Fibroblast of gingiva (primary cell): ENCODE measurements around the gene ISOC1.

Experiments used
- DNase-seq: peaks from one replicate; pipeline ENCODE4 v3.0.0-alpha.2; 2011; ENCODE audit warnings: low read depth

The ISOC1 gene

GRCh38 chr5:129094087-129094923 lies at the start of gene ISOC1:
Gene ISOC1 (plus strand): TSS chr5:129094749. CDS start chr5:129094767, 18 bp downstream.
- peak; percentile 87 for DNase-seq

- no peak for DNase-seq
Observed at GRCh38 chr5:129046151-129046550, 48.4 kb upstream of the ISOC1 start.

- DNase-seq: no peak
Observed at GRCh38 chr5:129048509-129048908, 46.0 kb upstream of the ISOC1 start.

GRCh38 chr5:129049126-129049799 lies 45.3 kb upstream of the ISOC1 start:
- DNase-seq: no peak

GRCh38 chr5:129051283-129051682 lies 43.3 kb upstream of the ISOC1 start:
- no peak for DNase-seq

GRCh38 chr5:129053438-129053837 lies 41.1 kb upstream of the ISOC1 start:
- no peak for DNase-seq

- DNase-seq: no peak
Observed at GRCh38 chr5:129057329-129057728, 37.2 kb upstream of the ISOC1 start.

DNA sequence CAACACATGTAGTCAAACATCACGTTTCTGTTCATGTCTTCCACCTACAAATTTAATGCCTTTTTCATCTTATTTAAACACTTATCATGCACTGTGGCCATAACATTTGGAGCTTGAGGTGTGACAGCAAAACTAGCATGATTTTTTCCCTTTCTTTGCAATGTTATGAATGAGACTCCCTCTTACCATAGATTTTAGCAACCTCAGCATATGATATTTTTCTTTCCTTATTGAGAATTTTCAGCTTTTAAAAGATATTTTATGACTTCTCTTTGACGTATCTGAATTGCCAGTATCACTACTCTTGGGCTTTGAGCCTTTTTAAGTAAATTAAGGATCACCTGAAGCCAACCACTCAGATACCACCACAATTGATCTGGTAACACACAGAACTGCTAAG lies 32.7 kb upstream of the ISOC1 start:
- DNase-seq: no peak

GRCh38 chr5:129063483-129064113 lies 31.0 kb upstream of the ISOC1 start:
- DNase-seq: peak; percentile 49

- DNase-seq: no peak
Observed at GRCh38 chr5:129065721-129066120, 28.8 kb upstream of the ISOC1 start.

- DNase-seq: no peak
Observed at GRCh38 chr5:129067745-129068144, 26.8 kb upstream of the ISOC1 start.

DNA sequence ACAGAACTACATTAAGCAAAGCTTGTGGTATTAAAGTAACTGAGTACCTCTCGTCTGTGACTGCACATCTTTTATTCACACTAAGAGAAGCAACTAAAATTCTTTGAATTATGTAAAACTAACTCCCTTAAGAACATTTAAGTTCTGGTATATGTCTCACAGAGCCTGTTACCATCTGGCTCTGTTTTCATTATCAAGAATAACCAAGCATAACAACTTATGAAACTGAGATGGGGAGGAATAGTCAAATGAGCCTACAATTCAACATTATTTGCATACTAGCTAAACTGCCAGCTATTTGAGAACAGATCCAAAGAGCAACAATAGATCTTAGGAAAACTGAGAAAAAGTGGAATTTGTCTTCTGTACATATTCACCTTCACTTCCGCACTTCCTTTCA lies 25.3 kb upstream of the ISOC1 start:
- no peak for DNase-seq

DNA sequence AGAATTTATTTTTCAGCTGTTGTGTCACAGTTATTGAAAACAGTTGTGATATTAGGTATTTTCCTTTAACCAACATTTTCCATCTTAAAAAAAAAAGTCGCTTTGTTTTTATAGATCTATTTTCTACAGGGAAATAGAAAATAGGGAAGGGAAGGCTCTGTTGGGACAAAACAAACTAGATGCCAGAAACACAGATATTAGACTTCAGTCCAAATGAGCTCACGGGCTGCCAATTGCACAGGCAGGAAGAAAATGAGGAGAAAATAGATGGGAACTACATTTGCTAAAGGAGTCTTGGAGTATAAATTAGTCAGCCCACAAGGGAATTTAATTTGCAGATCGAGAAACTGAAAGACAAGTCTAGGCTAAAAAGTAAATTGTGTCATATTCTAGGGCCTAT lies 21.4 kb upstream of the ISOC1 start:
- no peak for DNase-seq

DNA sequence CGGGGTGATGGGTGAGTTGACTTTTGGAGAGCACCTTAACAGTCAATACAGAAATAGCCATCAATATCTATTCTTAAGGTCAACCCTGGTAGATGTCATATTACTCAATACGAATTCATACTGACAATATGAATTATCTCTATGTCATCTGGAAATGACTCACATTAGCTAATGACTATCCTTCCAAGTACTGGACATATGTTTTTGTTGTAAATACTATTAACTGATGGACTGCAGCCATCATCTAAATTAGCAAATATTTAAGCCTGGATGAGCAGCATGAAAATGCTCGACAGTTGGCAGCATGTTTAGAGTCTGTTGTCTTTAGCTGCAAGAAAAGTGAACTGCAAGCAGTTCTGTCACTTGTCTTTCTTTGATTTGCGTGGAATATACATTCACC lies 19.6 kb upstream of the ISOC1 start:
- peak; percentile 75 for DNase-seq

GRCh38 chr5:129077433-129078075 lies 17.0 kb upstream of the ISOC1 start:
- no peak for DNase-seq

GRCh38 chr5:129078247-129078646 lies 16.3 kb upstream of the ISOC1 start:
- no peak for DNase-seq

DNA sequence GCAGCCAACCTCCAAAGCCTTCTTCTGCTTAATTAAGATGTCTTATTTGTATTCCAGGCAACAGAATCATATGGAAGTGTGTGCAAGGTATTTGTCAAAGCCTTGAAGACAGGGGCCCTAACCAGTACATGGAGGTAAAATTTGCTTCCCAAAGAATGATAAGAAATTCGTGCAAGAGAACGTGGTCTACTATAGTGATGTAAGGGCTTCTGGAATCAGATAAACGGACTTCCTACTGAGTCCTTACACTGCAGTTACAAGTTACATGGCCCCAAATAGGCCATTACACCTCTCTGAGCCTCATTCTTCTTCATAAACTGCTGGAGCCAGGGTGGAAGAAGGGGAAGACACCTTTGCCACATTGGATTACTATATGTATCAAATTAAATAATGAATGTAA lies 15.9 kb upstream of the ISOC1 start:
- no peak for DNase-seq

DNA sequence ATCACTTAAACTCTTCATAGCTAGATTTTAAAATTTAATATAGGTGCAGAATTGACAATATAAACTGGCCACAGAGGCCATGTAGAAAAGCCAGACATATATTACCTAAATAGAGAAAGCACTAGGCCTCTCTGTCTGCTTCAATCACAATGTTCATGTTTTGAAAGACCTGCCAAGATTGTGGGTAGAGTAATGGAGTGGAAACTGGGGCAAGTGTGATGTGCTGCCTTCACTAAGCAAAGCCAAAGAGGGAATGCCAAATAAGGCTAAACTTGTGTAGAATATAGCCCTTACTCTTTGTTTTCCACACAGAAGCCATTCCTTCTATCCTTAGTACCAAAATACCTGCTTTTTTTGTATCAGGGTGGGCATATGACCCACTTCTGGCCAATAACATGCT lies 15.1 kb upstream of the ISOC1 start:
- DNase-seq: no peak

GRCh38 chr5:129080766-129081165 lies 13.8 kb upstream of the ISOC1 start:
- no peak for DNase-seq

DNA sequence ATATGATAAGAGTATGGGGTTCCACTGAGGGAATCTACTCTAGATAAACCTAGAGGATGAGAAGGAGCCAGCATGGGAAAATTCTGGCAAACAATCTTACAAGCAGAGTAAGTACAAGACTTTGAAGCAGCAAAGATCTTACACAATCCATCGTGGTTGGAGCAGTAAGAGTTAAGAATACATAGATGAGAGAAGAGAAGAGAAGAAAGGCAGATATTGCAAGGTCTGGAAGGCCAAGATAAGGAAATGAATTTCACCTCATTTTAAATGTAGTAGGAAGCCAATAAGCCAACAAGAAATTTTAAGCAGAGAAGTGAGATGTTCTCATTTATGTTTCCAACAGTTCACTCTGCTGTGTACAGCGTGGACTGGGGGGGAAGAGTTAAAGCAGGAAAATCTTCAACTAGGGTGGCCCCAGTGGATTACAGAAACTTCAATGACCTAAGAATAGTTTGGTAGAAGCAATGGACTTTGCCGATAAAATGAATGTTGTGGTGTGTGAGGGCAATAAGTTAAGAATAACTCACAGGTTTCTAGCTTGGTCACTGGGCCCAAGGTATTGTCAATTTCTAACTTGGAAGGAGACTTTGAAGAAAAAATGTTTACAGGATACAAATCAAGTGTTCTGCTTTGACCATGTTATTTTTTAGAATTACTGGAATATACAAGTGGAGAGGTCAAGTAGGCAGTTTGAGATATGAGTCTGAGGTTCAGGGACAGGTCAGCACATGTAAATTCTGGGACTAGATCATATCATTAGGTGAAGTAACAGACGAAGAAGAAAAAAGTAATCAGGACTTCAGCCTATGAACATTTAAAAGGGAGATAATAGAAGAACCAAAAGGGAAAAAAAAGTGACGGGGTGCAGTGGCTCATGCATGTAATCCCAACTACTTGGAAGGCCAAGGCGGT lies 12.1 kb upstream of the ISOC1 start:
- DNase-seq: no peak
